HepG2 (cell line): Measurements from ENCODE around the gene SIN3A. TPM values are rescaled to one million over a fixed set of nuclear protein-coding genes. Genes with fewer than 3 reads are reported as not detected.
A peak's percentile ranks its signal among the peaks of the same experiment; 100 is the strongest.

Experiments
- ATAC-seq: fragments of 200-7000 bp; cut with Tn5 transposase; 3 replicates; pipeline ENCODE4 v1.9.1; 2020; ENCODE audit warnings: mild to moderate bottlenecking, moderate library complexity
- BruUV-seq: library from RNA; stranded (reverse); fragments of 400-500 nt; replicated peaks from 2 replicates; lab custom pipeline; 2021; lab: Mats Ljungman, UMichigan
- CTCF ChIA-PET: fragments of 300-600 bp; formaldehyde crosslinking; extraction: SDS; loops from one replicate; lab custom pipeline; 2021; ENCODE audit warnings: low total read pairs, inconsistent platforms, low intra/inter-chr PET ratio; lab: Yijun Ruan, JAX
- POLR2A ChIA-PET: fragments of 350-600 bp; sonication (Branson Sonifier 250); formaldehyde crosslinking; loops from one replicate; lab custom pipeline; 2020; ENCODE audit warnings: antibody characterized with exemption, inconsistent platforms; lab: Yijun Ruan, JAX
- DNase-seq: peaks from one replicate; pipeline ENCODE4 v3.0.0-alpha.2; 2015; ENCODE audit warnings: low spot score
- FAIRE-seq: peaks from 3 replicates; lab custom pipeline; 2011; peaks lifted over from hg19 to GRCh38; lab: Jason Lieb, UNC
- H2AFZ ChIP-seq: one replicate; pipeline ENCODE4 v1.6.1; 2011; ENCODE audit warnings: low read length, inconsistent platforms
- H3K27ac ChIP-seq: fragments of 300-600 bp; 3 replicates; pipeline ENCODE4 v1.8.0; 2011; ENCODE audit warnings: mixed run types, mild to moderate bottlenecking, mixed read lengths, low read length, inconsistent platforms; ENCODE audit not compliant: insufficient read depth; ENCODE audit errors: extremely low read length
- H3K27me3 ChIP-seq, 2 experiments: fragments of 200-600 bp in 1 of 2; 2 replicates in 1 of 2; 3 replicates in 1 of 2; pipeline versions ENCODE4 v1.6.0 to v1.8.0; 2011; ENCODE audit warnings: low read length in 2 of 2, mild to moderate bottlenecking in 2 of 2, moderate library complexity in 2 of 2, inconsistent platforms in 1 of 2; ENCODE audit not compliant: insufficient read depth in 2 of 2, control insufficient read depth in 1 of 2
- H3K36me3 ChIP-seq, 2 experiments: fragments of 200-600 bp in 1 of 2; replicated peaks in 1 of 2; 2 replicates in 1 of 2; 3 replicates in 1 of 2; pipeline versions ENCODE4 v1.5.1 to v1.8.0; 2011; ENCODE audit warnings: low read length in 2 of 2, inconsistent platforms in 1 of 2; ENCODE audit not compliant: insufficient read depth in 2 of 2, control insufficient read depth in 1 of 2
- H3K4me1 ChIP-seq: 2 replicates; pipeline ENCODE4 v1.5.1; 2012; ENCODE audit warnings: low read length, inconsistent platforms; ENCODE audit not compliant: insufficient read depth
- H3K4me2 ChIP-seq: 2 replicates; pipeline ENCODE4 v1.6.0; 2011; ENCODE audit warnings: low read depth, low read length, inconsistent platforms
- H3K4me3 ChIP-seq, 3 experiments: fragments of 200-600 bp in 1 of 3; sonication (generic), shearing (Covaris generic) in 1 of 3; replicated peaks in 1 of 3; 2 replicates each; pipeline ENCODE4 v1.5.1; 2011 to 2016; ENCODE audit warnings: low read length in 3 of 3, inconsistent platforms in 2 of 3, low read depth in 2 of 3, mild to moderate bottlenecking in 2 of 3, control low read depth in 1 of 3, mixed read lengths in 1 of 3; ENCODE audit not compliant: insufficient read depth in 1 of 3
- H3K79me2 ChIP-seq: one replicate; pipeline ENCODE4 v1.6.1; 2011; ENCODE audit warnings: low read length, inconsistent platforms; ENCODE audit not compliant: insufficient read depth
- H3K9ac ChIP-seq: 2 replicates; pipeline ENCODE4 v1.6.0; 2011; ENCODE audit warnings: mild to moderate bottlenecking, low read depth, low read length, inconsistent platforms; ENCODE audit not compliant: insufficient read depth
- H3K9me3 ChIP-seq: 2 replicates; pipeline ENCODE4 v1.5.1; 2012; ENCODE audit warnings: mild to moderate bottlenecking, low read length
- H4K20me1 ChIP-seq: 2 replicates; pipeline ENCODE4 v1.6.0; 2011; ENCODE audit warnings: inconsistent platforms, mild to moderate bottlenecking, low read length, moderate library complexity; ENCODE audit not compliant: insufficient read depth
- AGO2 ChIP-seq: fragments of 200-400 bp; formaldehyde crosslinking; optimal IDR thresholded peaks from 2 replicates; pipeline ENCODE3; 2017; ENCODE audit warnings: mild to moderate bottlenecking, low read depth, low read length, moderate library complexity
- NONO ChIP-seq, 2 experiments: fragments of 450-650 bp in 1 of 2; sonication (generic) in 1 of 2; formaldehyde crosslinking in 1 of 2; IDR thresholded peaks in 1 of 2; conservative IDR thresholded peaks in 1 of 2; 2 replicates each; pipeline versions ENCODE4 v1.6.1 to v1.8.0; 2017 to 2022; ENCODE audit warnings: mild to moderate bottlenecking in 1 of 2, missing genetic modification reagents in 1 of 2, moderate library complexity in 1 of 2
- PAXIP1 ChIP-seq: sonication (generic); formaldehyde crosslinking; conservative IDR thresholded peaks from 2 replicates; pipeline ENCODE4 v1.4.0; 2020; ENCODE audit warnings: mild to moderate bottlenecking, missing genetic modification reagents, moderate library complexity
- ZEB1 ChIP-seq: IDR thresholded peaks from 2 replicates; pipeline ENCODE4 v1.6.1; 2012; ENCODE audit warnings: mild to moderate bottlenecking, low read depth, inconsistent platforms; ENCODE audit not compliant: insufficient replicate concordance
- ZNF12 ChIP-seq: sonication (generic); formaldehyde crosslinking; IDR thresholded peaks from 2 replicates; pipeline ENCODE4 v1.5.0; 2020; ENCODE audit warnings: missing genetic modification reagents
- ZNF460 ChIP-seq: sonication (generic); formaldehyde crosslinking; IDR thresholded peaks from 2 replicates; pipeline ENCODE4 v1.5.1; 2020; ENCODE audit warnings: missing genetic modification reagents, mild to moderate bottlenecking, borderline replicate concordance
- ZNF605 ChIP-seq: sonication (generic); formaldehyde crosslinking; IDR thresholded peaks from 2 replicates; pipeline ENCODE4 v1.8.0; 2022; ENCODE audit warnings: mild to moderate bottlenecking, missing genetic modification reagents
- ZNF615 ChIP-seq: sonication (generic); formaldehyde crosslinking; IDR thresholded peaks from 2 replicates; pipeline ENCODE4 v1.5.0; 2020; ENCODE audit warnings: mild to moderate bottlenecking, missing genetic modification reagents, borderline replicate concordance
- ZNF883 ChIP-seq: sonication (generic); formaldehyde crosslinking; IDR thresholded peaks from 2 replicates; pipeline ENCODE4 v1.5.1; 2020; ENCODE audit warnings: mild to moderate bottlenecking, missing genetic modification reagents; ENCODE audit errors: not compliant biosample characterization
- WGBS: methylation state at CpG from one replicate; pipeline ENCODE4 v1.1.6; 2017; ENCODE audit warnings: low lambda C conversion rate; 5-methylcytosine and 5-hydroxymethylcytosine counted together
- in situ Hi-C: cut with HindIII; loops from 2 replicates; pipeline ENCODE4 v1.10.0; 2017; ENCODE audit warnings: low pct_unique_long_range_greater_than_20kb; ENCODE audit not compliant: extremely low pct_ligation_motif_present
- intact Hi-C: fragments of 100-400 bp; cut with micrococcal nuclease; formaldehyde crosslinking; loops from one replicate; pipeline ENCODE4 v1.10.0; 2022; ENCODE audit not compliant: unreplicated experiment
- polyA plus RNA-seq, 8 experiments: library from polyadenylated mRNA; depleted of rRNA in 3 of 8; stranded (reverse) in 7 of 8; unstranded in 1 of 8; fragments of >200 nt; fragmentation: Illumina TruSeq in 4 of 8; extraction: Trizol in 4 of 8; gene quantifications; 2 replicates each; pipeline versions ENCODE4 v1.2.1 to v1.2.3, GENCODE V29; 2011 to 2016; ENCODE audit warnings: low read depth in 4 of 8, missing spikeins in 1 of 8, mixed read lengths in 1 of 8; ENCODE audit not compliant: insufficient read depth in 1 of 8
- total RNA-seq, 5 experiments: library from RNA; depleted of rRNA; stranded (reverse); fragments of >200 nt; fragmentation: Illumina TruSeq; extraction: Trizol; gene quantifications; 2 replicates each; pipeline ENCODE4 v1.2.3, GENCODE V29; 2016; ENCODE audit warnings: low read depth in 1 of 5
- TF ChIP-seq, protein P1 (sequence below): sonication (generic); formaldehyde crosslinking; IDR thresholded peaks from 2 replicates; pipeline ENCODE4 v1.5.1; 2020; ENCODE audit warnings: mild to moderate bottlenecking, missing genetic modification reagents, moderate library complexity

Gene SIN3A
- total and polyA plus RNA-seq, 2 of the 13 experiments (the other 11 are each of a cell fraction or from before 2014, with no cell fraction given): 16.1 to 28.1 TPM

DNA sequence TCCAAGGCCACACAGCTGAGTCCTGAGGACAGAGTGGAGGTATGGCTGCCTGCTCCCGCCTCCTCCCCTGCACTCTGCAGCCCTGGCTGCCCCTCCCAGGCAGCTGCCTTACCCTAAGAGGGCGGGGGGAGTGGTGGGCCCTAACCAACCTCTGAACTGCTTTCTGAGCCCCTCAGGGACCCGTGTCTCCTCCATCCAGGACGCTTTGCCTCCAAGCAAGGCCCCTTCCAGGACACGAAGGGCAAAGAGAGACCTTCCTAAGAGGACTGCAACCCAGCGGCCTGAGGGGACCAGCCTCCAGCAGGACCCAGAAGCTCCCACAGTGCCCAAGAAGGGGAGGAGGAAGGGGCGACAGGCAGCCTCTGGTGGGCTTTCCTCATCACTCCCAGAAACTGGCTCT lies 97.0 kb downstream of the SIN3A start:
- FAIRE-seq: no peak
- Histone ChIP-seq H3K9ac (no peak overlapping the region), H2AFZ (no peak overlapping the region)
- TF ChIP-seq ZNF883: no peak
- no peak for TF ChIP-seq ZNF615
- no peak for TF ChIP-seq ZNF605
- peak; percentile 76 for TF ChIP-seq AGO2
- TF ChIP-seq, all 625 proteins: peak for 1
- POLR2A ChIA-PET: interaction anchor here (0.9 to 5.6 kb wide), 3 partner anchors 9 to 105 kb away, joined by 3 to 40 read pairs (median 7); partner anchors contain the start of gene MAN2C1
- H3K9me3 ChIP-seq: no peaks in the 10 kb centered on the region
- no peaks in the 10 kb centered on the region for H4K20me1 ChIP-seq
- peaks cover 10 to 15% of the 10 kb centered on the region in 2 experiments; a peak in 2 of 5 replicates for H3K36me3 ChIP-seq
- 90% methylated on average over 5 of the region's 7 CpGs for WGBS
- CTCF ChIA-PET: no interaction called here
- H3K79me2 ChIP-seq: no peaks in the 10 kb centered on the region
- H3K4me1 ChIP-seq: peaks cover 10% of the 10 kb centered on the region
- no peak overlapping the region for H3K27ac ChIP-seq
- DNase-seq: no peak
- BruUV-seq: no TSS peak
- no peak overlapping the region for H3K4me3 ChIP-seq
- no peak overlapping the region for H3K4me2 ChIP-seq
- ATAC-seq: peak; percentile 16
- in situ Hi-C loops: no loop called here
- intact Hi-C loops: no loop called here
- H3K27me3 ChIP-seq: no peaks in the 10 kb centered on the region

- Histone ChIP-seq H3K79me2 (no peaks in the 10 kb centered on the region), H3K9ac (no peak overlapping the region), H3K4me2 (no peak overlapping the region), H3K27me3 (no peaks in the 10 kb centered on the region), H2AFZ (no peak overlapping the region), H3K4me3 (no peak overlapping the region), H3K9me3 (no peaks in the 10 kb centered on the region), H3K36me3 (peaks cover 4 to 8% of the 10 kb centered on the region in 2 experiments; a peak in 2 of 5 replicates), H4K20me1 (no peaks in the 10 kb centered on the region), H3K27ac (no peak overlapping the region), H3K4me1 (peaks cover 15% of the 10 kb centered on the region)
- POLR2A ChIA-PET: interaction anchor here (0.8 to 5.6 kb wide), 4 partner anchors 9 to 15 kb away, joined by 3 to 40 read pairs (median 5); partner anchors contain the start of gene MAN2C1
- CTCF ChIA-PET: no interaction called here
- in situ Hi-C loops (no loop called here), intact Hi-C loops (no loop called here)
- WGBS: 68% methylated on average over 7 of the region's 7 CpGs
- DNase-seq (no peak), FAIRE-seq (no peak), ATAC-seq (peak; percentile 7)
- BruUV-seq: no TSS peak
- TF ChIP-seq ZNF12 (CRISPR knock-in tag) (no peak), ZNF460 (no peak), NONO (IDR thresholded peaks at IDR 0.05) (no peak), NONO (CRISPR knock-in tag; conservative IDR thresholded peaks at IDR 0.05) (0 out of 2 replicates have a peak, but pooled peaks have one; percentile 27), PAXIP1 (CRISPR knock-in tag) (no peak), ZEB1 (no peak)
- TF ChIP-seq, protein P1, sequence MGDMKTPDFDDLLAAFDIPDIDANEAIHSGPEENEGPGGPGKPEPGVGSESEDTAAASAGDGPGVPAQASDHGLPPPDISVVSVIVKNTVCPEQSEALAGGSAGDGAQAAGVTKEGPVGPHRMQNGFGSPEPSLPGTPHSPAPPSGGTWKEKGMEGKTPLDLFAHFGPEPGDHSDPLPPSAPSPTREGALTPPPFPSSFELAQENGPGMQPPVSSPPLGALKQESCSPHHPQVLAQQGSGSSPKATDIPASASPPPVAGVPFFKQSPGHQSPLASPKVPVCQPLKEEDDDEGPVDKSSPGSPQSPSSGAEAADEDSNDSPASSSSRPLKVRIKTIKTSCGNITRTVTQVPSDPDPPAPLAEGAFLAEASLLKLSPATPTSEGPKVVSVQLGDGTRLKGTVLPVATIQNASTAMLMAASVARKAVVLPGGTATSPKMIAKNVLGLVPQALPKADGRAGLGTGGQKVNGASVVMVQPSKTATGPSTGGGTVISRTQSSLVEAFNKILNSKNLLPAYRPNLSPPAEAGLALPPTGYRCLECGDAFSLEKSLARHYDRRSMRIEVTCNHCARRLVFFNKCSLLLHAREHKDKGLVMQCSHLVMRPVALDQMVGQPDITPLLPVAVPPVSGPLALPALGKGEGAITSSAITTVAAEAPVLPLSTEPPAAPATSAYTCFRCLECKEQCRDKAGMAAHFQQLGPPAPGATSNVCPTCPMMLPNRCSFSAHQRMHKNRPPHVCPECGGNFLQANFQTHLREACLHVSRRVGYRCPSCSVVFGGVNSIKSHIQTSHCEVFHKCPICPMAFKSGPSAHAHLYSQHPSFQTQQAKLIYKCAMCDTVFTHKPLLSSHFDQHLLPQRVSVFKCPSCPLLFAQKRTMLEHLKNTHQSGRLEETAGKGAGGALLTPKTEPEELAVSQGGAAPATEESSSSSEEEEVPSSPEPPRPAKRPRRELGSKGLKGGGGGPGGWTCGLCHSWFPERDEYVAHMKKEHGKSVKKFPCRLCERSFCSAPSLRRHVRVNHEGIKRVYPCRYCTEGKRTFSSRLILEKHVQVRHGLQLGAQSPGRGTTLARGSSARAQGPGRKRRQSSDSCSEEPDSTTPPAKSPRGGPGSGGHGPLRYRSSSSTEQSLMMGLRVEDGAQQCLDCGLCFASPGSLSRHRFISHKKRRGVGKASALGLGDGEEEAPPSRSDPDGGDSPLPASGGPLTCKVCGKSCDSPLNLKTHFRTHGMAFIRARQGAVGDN (CRISPR knock-in tag): peak; percentile 31
These were observed 97.9 kb downstream of the SIN3A start for GRCh38 chr15:75353604-75354003.
